ENCODE measurements around the gene TNNI3K.

- TF ChIP-seq EP300 (IDR thresholded peaks at IDR 0.05) (no peak), CTCF (IDR thresholded peaks at IDR 0.05) (no peak), POLR2A (IDR thresholded peaks at IDR 0.05) (no peak)
These were observed 11.1 kb downstream of the TNNI3K start for GRCh38 chr1:74246315-74246714.
